ENCODE data around the gene PRKAR1B.

PRKAR1B gene

DNA sequence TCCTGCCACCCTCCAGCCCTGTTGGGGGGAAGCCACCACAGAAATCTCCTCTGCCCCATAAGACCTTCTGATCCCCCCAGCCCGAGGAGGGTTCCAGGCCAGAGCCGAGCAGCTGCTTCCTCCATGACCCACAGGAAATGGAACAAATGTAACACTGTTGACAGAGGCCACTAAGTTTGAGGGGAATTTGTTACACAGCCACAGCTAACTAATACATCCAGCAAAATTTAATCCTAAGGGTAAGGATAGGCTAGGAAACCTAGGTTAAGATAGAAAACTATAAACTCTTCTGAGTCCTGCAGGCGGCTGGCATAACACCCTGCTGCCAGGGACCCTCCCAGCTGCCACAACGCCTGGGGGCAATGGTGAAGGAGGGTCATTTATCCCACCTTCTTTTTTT is 140.6 kb downstream of the PRKAR1B start:
- DNase-seq (ENCODE audit: low spot score): no peak

DNA sequence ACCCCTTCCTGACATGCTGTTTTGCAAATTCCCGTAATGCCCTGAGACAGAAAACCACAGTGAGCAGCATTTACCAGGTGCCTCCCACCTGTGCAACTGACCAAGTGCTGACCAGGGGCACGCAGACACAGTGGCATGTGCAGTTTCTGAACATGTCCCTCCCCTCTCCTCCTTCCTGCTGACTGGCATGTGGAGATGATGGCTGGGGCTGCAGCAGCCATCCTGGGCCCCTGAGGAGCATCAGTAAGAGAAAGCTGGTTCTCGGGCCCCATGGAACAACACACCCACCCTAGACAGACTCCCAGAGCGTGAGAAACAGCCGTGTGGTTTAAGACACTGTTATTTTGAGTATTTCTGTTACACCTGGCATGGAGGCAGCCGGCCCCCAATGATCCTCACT is 141.2 kb downstream of the PRKAR1B start:
- no peak for DNase-seq (ENCODE audit: low spot score)

DNA sequence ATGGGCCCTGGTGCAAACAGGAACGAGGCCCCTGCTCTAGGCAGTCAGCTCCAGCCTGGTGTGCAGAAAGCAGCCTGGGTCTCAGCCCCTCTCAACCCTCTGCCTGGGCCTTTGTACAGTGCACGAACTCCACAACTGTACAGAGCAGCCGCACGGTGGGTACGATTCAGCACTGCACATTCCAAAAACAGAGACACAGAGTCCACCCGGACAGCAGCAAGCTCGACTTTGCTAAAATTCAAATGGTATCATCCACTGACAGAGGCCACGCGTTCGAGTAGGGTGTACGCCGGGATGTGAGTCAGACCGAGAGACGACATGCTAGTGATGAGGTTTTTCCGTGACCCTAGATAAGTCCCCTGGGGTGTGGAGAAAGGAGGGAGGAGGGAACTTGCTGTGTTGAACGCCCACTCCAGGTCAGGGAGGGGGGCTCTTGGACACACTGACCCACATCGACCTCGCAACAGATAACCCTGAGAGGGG is 141.8 kb downstream of the PRKAR1B start:
- no peak for DNase-seq (ENCODE audit: low spot score)

DNA sequence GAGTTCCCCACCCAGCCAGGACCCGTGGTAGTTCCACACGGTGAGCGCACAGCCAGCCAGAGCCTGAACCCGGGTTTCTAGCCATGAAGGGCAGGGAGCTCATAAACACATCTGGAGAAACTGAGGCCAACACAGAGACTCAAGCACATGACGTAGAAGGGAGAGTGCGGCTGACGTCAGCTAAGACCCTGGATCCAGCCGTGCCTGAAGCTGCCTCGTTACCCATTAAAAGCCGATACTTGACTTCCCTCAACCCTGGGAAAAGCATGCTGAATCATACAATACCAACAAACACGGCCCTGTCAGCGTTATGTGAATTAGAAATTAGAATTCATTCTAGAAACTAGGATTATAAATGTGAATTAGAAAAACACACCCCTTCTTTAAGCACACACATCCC is 142.3 kb downstream of the PRKAR1B start:
- no peak for DNase-seq (ENCODE audit: low spot score)

DNA sequence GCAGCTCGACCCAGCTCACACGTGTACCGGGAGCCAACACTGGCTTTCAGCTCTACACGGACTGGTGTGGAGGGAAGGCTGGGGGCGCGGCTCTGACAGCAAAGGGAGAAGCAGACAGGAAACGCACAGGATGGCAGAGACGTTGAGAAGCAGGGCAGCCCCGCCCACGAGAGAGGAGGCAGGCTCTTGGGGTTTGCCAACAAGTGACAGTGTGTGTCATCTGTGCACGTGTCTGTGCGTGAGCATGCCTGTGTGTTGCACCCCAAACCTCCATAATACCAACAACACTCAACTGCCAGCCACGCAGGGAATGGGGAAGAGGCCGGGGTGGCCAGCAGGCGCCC is 143.0 kb downstream of the PRKAR1B start:
- no peak for DNase-seq (ENCODE audit: low spot score)

DNA sequence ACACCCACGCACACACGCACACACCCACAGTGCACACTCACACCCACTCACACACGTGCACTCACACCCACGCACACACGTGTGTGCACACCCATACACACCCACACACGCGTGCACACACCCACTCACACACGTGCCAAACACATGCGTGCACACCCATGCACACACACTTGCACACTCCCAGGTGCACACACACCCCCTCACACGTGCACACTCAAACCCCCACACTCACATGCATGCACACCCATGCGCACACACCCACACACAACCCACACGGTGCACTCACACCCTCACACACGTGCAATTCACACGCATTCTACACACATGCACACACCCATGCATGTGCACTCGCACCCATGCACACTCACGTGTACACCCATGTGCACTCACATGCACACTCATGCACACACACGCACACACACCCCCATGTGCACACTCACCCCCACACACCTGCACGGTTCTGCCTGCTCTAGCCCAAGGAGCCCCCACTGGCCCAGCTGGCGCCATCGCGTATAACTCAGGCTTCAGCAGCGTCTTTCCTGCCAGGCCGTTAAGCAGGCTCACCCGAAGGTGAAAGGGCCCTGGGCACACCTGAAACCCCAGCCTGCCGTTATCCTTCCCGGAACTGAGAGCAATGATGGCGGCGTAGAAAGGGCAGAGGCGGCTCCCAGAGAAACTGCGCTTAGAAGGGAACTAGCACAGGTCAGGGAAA is 143.5 kb downstream of the PRKAR1B start:
- DNase-seq (ENCODE audit: low spot score): no peak

DNA sequence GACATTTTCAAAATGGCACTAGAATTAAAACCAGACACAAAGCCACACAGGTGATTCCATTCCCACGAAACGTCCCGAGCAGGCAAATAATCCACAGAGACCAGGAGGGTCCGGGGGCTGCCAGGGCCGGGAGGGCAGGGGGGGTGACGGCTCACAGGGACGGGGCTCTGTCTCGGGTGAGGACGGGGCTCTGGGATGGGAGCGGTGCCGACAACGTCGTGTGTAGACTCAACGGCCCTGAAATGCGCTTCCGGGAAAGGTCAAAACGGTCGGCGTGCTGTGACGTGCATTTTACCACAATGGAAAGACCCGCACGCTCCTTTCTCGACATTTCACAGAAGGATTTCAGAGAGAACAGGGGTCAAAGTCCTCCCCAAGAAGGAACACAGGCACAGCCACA is 144.2 kb downstream of the PRKAR1B start:
- DNase-seq (ENCODE audit: low spot score): no peak

DNA sequence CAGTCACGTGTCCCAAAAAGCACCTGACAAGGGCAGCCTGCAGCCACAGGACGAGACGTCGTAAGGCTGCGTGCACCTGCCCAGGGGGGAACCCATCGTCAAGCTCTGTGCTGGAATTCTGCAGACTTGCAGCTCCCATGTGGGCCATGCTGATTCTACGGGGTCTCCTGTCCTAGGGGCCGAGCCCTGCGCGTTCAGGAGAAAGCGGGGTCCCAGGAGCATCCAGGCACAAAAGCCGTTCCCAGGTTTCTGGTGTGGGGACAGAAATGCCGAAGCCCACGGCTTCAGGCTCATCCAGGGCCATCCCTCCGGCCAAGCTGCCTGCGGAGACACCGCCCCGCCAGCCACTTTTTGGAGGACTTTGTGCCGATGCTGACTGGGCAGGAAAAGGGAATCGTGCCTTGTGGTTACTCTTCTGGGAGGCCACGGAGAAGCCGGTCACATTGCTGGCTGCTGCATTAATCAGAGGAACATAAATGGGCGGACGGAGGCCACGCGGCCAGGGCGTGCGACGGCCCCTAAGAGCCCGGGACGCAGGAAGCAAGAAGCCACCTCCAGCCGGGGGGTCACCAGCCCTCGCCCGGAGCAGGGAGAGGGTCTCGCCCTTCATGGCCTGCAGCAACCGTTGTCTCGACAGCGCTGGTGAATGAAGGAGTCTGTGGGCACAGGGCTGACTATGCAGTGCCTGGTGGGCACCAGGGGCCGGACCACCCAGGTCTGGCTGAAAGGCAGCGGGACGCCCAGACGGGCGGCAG is 144.8 kb downstream of the PRKAR1B start:
- no peak for DNase-seq (ENCODE audit: low spot score)

DNA sequence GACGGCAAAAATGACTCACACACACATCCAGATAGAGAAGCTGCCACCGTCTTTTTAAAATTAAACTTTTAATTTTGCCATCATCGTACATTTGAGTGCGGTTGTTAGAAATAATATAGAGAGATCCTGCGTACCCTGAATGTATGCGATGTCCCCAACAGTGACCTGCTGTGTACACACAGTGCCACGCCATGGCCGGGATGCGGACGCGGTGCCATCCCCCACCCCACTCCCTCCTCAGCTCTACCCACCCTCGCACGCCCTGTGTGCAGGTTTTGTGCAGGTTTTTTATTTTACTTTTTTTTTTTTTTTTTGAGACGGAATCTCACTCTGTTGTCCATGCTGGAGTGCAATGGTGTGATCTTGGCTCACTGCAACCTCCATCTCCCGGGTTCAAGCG is 148.7 kb downstream of the PRKAR1B start:
- no peak for DNase-seq (ENCODE audit: low spot score)

DNA sequence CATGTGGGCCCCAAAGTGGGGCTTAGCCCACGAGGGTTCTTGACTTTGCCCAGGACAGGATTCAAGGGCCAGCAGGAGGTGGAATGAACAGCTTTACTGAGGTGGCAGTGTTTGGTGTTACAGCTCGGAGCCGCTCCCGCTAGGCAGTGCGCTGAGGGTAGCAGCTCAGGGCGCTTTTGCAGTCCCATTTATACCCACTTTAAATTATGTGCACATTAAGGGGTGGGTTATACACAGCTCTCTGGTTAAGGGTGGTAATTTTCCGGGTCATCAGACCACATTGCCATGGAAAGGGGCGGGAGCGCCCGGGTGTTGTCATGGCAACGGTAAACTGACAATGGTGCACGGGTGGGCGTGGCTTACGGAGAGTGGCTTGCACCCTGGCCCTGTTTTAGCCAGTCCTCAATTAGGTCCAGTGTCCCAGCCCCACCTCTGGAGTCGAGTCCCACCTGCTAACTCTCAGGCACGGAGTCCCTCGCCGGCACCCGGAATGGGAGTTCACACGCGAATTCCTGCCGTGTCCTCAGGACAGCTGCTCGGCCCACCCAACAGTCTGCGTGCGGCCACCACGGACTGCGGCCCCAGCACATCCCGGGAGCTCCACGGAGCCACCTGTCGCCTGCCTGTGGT is 149.2 kb downstream of the PRKAR1B start:
- no peak for DNase-seq (ENCODE audit: low spot score)

DNA sequence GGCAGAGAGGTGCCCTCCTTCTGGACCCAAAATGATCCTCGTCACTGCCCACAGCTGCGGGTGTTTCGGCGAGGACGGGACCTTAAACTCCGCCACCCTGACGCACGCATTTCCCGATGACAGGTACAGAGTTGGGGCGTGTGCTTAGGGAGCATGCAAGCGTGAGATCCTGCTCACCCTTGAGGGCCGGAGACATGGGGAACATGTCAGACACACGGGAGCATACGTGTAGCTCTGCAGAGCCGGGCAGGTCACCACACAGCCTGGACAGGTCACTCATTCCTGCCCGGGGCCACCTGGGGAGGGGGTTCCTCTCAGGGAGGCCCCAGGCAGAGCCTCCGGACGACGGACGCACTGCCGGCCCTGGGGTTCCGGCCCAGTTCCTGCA is 149.8 kb downstream of the PRKAR1B start:
- DNase-seq (ENCODE audit: low spot score): no peak

DNA sequence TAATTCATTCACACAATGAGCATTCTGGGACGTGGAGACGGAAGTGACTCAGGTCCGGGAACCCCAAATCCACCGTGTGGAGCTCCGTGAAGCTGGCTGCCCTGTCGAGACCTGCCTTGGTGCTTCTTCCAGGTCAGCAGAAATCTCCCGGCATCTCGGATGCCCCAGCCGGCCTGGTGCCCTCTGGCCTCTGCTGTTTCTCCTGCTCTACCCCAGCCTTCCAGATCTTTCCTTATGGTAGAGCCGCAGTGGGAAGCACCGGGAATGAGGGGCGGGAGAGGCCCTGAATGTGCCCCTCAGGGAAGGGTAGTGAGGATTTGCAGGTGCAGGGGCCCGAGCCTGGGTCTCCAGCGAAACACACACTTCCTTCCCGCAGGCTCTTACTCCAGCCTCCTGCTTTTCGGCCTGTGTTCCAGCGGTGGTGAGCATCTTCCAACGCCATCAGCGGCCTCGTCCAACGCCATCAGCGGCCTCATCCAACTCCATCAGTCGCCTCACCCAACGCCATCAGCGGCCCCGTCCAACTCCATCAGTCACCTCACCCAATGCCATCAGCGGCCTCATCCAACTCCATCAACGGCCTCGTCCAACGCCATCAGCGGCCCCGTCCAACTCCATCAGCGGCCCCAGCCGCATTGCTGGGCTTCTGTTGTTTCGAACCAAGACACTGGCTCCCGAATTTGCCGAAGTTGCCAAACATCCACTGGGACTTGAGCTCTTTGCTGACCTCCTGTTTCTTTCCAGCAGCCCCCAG is 150.4 kb downstream of the PRKAR1B start:
- no peak for DNase-seq (ENCODE audit: low spot score)

DNA sequence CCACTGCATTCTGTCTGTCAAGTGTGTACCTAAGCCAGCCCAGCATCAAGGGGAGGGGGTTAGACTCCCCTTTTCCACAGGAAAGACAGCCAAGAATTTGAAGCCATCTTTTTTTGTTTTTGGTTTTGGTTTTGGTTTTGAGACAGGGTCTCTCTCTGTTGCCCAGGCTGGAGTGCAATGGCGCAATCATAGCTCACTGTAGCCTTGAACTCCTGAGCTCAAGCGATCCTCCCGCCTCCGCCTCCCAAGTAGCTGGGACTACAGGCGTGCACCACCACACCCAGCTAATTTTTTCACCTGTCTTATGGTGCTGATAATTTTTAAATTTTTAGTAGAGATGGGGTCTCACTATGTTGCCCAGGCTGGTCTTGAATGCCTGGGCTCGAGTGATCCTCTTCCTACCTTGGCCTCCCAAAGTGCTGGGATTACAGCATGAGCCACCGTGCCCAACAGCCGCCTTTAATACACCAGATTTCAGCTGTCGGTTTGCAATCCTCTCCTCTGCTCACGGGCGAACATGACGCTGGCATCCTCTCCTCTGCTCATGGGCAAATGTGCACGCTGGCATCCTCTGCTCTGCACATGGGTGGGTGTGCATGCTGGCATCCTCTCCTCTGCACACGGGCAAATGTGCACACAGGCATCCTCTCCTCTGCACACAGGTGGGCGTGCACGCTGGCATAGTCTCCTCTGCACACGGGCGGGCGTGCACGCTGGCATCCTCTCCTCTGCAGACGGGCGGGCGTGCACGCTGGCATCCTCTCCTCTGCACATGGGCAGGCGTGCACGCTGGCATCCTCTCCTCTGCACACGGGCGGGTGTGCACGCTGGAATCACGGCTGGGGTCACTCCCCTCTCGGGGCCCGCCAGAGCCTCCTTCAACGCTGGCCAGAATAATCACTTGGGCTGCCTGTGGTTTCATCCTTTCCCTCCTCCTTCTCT is 151.4 kb downstream of the PRKAR1B start:
- DNase-seq (ENCODE audit: low spot score): no peak

DNA sequence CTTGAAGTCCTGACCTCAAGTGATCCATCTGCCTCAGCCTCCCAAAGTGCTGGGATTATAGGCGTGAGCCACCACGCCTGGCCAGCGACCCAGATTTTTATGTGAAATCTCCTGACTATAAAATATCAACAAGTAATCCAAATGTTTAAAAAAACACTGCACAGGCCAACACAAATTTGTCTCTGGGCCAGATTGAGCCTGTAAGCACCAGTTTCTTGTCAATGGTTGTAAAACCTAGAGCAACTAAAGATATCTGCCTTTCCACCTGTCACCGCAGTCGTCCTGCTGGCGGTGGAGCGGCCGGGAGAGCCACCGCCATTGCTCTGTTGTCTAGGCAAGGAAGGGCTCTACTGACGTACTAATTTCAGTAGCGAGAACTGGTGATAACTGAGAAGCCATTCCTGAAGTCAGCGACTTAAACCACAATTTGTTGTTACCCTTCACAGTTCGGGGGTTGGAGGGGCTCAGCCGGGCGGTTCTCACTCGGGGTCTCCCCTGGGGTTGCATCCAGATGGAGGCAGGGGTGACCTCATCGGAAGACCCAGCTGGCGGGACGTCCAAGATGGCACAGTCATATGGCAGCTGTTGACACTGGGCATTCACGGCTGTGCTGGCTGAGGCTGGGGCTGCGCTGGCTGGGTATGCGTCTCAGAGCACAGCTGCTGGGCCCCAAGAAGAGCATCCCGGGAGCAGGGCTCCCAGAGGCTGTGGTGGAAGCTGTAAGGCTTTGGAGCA is 152.3 kb downstream of the PRKAR1B start:
- no peak for DNase-seq (ENCODE audit: low spot score)

DNA sequence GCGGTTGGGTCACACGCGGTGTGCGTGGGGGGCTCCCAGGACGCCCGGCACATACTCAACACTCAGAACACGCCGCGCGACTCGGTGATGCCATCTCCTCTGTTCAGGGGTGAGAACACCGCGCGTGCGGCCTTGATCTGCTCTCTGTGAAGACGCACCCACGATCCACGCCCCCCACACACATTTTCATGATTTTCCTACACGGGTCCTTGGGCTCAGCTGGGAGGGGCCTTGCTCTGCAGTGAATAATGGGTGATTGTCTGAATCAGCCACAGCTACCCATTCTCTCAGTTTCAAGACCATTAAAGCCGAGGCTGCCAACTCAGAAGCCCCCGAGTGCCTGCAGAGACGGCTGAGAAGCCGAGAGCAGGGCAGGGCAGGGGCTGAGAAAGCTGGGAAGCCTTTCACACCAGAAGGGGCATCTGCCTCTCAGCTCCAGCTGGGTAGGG is 153.1 kb downstream of the PRKAR1B start:
- DNase-seq (ENCODE audit: low spot score): no peak

DNA sequence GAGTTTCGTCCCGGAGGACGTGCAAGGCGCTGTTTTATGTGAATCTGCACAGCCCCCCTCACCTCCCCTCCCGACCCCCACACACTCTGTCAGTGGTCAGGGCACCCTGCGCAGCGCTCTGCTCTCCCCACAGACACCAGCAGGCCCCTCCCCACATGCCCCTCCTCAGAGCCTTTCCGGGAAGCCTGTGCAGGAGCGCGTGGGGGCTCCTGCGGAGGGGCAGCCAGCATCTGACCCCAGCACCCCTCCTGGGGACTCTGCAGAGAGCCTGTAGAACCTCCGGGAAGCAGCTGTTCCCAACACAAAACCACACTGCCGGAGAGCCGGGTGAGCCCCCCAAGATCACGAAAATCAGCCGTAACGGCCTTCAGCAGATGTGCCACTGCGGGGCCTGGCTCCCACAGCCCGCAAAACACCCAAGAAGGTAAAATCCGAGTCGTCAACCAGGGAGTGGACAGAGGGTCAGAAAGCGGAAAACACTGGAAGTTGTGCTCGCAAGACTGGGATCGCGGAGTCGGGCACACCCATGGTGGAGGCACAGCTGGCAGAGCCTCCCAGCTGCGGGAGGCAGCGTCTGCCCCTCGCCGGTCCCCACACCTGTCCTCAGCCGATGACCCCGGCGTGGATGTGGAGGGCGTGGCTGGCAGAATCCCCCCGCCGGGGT is 153.7 kb downstream of the PRKAR1B start:
- no peak for DNase-seq (ENCODE audit: low spot score)

DNA sequence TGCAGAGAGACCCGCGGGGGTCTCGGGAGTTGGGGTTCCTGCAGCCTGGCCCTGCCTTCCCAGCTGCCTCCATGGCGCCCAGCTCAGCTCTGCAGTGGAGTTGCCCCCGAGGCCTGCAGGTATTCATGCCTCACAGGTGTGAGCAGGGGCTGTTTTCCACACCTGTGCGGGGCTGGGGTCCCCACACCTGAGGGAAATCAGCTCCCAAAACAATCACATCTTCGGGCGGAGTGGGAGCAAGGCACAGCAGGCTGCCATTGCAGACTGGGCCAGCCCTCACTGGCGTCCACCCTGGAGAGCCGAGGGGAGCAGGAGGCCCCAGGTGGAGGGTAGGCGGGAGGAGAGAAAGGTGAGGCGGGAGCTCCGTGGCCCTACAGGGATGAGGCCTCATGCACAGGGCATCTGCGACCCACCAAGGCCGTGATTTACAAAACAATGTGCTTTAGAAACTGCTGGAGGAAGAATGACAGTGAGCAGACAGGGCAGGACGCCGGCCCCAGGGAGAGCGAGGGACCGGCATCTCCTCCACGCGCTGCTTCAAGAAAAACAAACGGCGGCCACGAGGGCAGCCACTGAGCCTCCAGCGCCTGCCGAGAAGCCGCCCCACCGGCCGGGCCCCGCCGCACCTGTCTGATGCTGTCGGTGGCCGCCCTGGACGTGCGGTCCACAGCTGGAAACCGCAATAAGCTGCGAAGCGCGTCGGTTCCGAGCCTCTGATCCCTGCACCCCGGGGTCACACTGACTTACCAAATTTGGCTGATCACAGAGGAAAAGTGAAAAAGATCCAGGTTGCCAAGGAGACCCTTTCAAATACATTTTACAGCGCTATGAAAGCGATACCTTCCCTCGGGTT is 154.4 kb downstream of the PRKAR1B start:
- no peak for DNase-seq (ENCODE audit: low spot score)

DNA sequence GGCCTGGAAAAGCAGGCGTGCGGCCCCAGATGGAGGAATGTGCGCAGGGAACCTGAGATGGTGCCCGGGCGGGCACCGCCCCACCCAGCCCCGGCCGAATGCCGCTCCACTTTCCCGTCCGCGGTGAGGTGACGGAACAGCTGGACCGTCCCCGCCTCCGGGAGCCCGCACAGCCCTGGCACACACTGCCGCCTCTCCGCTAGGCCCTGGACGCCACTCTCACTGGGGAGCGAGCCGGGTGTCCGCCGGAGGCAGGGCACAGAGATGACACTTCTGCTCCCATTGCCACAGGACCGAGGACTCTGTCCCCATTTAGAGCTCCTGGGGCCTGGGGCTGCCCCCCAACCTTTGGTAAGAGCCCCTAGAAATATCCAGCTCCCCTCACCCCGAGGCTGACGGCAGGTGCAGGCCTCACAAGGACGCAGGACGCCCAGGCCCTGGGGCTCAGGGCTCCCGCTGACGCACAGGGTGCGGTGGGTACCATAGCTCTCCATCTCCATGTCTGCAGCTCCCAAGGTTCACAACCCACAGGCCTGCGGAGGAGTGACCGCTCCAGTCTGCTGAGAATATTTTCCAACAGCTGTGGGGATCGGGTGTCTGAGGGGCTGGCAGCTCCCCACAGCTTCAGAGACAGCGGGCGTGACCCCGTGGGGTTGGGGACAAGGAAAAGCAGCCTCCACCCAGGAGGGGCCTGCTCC is 155.2 kb downstream of the PRKAR1B start:
- no peak for DNase-seq (ENCODE audit: low spot score)
